A673 (cell line): ENCODE results near the gene FAM131B. TPM values are rescaled to one million over a fixed set of nuclear protein-coding genes. Genes with fewer than 3 reads are reported as not detected.

Experiments
- BruUV-seq: library from RNA; stranded (reverse); fragments of 400-500 nt; replicated peaks from 2 replicates; lab custom pipeline; 2021; lab: Mats Ljungman, UMichigan
- CTCF ChIA-PET: fragments of 300-600 bp; sonication (Branson Sonifier 250); formaldehyde crosslinking; loops from one replicate; lab custom pipeline; 2022; ENCODE audit warnings: antibody characterized with exemption; lab: Charles Lee
- POLR2A ChIA-PET: fragments of 300-600 bp; sonication (Branson Sonifier 250); formaldehyde crosslinking; loops from one replicate; lab custom pipeline; 2022; ENCODE audit warnings: antibody characterized with exemption; ENCODE audit not compliant: low non-redundant PET; lab: Charles Lee
- DNase-seq: peaks from one replicate; pipeline ENCODE4 v3.0.0-alpha.2; 2015; ENCODE audit warnings: low spot score
- H3K27ac ChIP-seq: fragments of 200-600 bp; sonication (generic); 2 replicates; pipeline ENCODE4 v1.5.1; 2016; ENCODE audit warnings: mixed run types, low read depth, mild to moderate bottlenecking, mixed read lengths, antibody characterized with exemption, low read length; ENCODE audit not compliant: poor library complexity, severe bottlenecking
- H3K27me3 ChIP-seq: fragments of 200-600 bp; sonication (generic); replicated peaks from 2 replicates; pipeline ENCODE4 v1.6.1; 2017; ENCODE audit warnings: mixed run types, low read depth, mild to moderate bottlenecking, mixed read lengths, antibody characterized with exemption, low read length; ENCODE audit not compliant: insufficient read depth, poor library complexity
- H3K36me3 ChIP-seq: fragments of 200-600 bp; sonication (generic); 2 replicates; pipeline ENCODE4 v1.6.1; 2016; ENCODE audit warnings: mixed run types, mild to moderate bottlenecking, mixed read lengths, antibody characterized with exemption, low read length; ENCODE audit not compliant: insufficient read depth, poor library complexity, severe bottlenecking
- H3K4me1 ChIP-seq: fragments of 200-600 bp; sonication (generic); 2 replicates; pipeline ENCODE4 v1.6.1; 2017; ENCODE audit warnings: mixed run types, mild to moderate bottlenecking, mixed read lengths, antibody characterized with exemption, low read length; ENCODE audit not compliant: insufficient read depth, poor library complexity, severe bottlenecking
- H3K4me3 ChIP-seq: fragments of 200-600 bp; sonication (generic); 2 replicates; pipeline ENCODE4 v1.5.1; 2016; ENCODE audit warnings: low read depth, mixed run types, mild to moderate bottlenecking, mixed read lengths, low read length; ENCODE audit not compliant: poor library complexity, severe bottlenecking
- H3K9me3 ChIP-seq: fragments of 200-600 bp; sonication (generic); 2 replicates; pipeline ENCODE4 v1.6.1; 2016; ENCODE audit warnings: mixed run types, low read depth, mild to moderate bottlenecking, mixed read lengths, antibody characterized with exemption, low read length; ENCODE audit not compliant: poor library complexity, severe bottlenecking
- EZH2 ChIP-seq: fragments of 200-600 bp; sonication (generic); IDR thresholded peaks from 2 replicates; pipeline ENCODE4 v1.6.1; 2017; ENCODE audit warnings: borderline replicate concordance, low read depth, mild to moderate bottlenecking, mixed read lengths, antibody characterized with exemption, low read length; ENCODE audit not compliant: poor library complexity, severe bottlenecking
- intact Hi-C: fragments of 100-400 bp; cut with micrococcal nuclease; formaldehyde crosslinking; loops from one replicate; pipeline ENCODE4 v1.10.0; 2022; ENCODE audit not compliant: unreplicated experiment
- total RNA-seq: library from RNA; stranded (reverse); gene quantifications from 2 replicates; pipeline ENCODE4 v1.2.3, GENCODE V29; 2021
- TF ChIP-seq, protein P1 (sequence below): fragments of 300-800, 200-600 bp; sonication (generic); conservative IDR thresholded peaks from 2 replicates; pipeline ENCODE4 v1.5.1; 2017; ENCODE audit warnings: low read depth, mild to moderate bottlenecking, antibody characterized with exemption, low read length, moderate library complexity, mixed read lengths

The FAM131B gene
- total RNA-seq, 1 experiment from 2014 or later = 1.9 TPM

DNA sequence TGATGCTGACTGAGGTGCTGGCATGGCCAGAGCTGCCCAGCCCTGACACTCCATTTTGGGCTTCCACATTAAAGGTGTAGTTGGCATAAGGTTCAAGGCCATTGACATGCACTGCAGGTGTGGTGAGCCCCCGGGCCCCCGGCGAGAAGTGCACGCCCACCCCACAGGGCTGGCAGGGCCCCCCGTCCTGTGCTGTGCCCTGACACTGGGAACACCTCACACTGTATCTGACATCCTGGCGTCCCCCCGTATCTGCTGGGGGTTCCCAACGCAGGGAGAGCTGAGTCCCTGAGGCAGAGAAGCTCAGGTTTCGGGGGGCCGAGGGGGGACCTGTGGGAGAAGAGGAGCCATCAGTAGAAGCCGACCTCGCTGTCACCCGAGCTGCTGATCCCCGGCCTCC, 36.1 kb upstream of the FAM131B start:
- Histone ChIP-seq H3K4me1 (no peaks in the 10 kb centered on the region), H3K36me3 (no peaks in the 10 kb centered on the region), H3K27me3 (no peaks in the 10 kb centered on the region), H3K9me3 (no peaks in the 10 kb centered on the region), H3K4me3 (no peak overlapping the region), H3K27ac (no peak overlapping the region)
- intact Hi-C loops = no loop called here
- POLR2A ChIA-PET = no interaction called here
- TF ChIP-seq EZH2 = no peak
- TF ChIP-seq, protein P1, sequence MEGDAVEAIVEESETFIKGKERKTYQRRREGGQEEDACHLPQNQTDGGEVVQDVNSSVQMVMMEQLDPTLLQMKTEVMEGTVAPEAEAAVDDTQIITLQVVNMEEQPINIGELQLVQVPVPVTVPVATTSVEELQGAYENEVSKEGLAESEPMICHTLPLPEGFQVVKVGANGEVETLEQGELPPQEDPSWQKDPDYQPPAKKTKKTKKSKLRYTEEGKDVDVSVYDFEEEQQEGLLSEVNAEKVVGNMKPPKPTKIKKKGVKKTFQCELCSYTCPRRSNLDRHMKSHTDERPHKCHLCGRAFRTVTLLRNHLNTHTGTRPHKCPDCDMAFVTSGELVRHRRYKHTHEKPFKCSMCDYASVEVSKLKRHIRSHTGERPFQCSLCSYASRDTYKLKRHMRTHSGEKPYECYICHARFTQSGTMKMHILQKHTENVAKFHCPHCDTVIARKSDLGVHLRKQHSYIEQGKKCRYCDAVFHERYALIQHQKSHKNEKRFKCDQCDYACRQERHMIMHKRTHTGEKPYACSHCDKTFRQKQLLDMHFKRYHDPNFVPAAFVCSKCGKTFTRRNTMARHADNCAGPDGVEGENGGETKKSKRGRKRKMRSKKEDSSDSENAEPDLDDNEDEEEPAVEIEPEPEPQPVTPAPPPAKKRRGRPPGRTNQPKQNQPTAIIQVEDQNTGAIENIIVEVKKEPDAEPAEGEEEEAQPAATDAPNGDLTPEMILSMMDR = no peak
- CTCF ChIA-PET = no interaction called here
- no peak for DNase-seq
- no TSS peak for BruUV-seq

DNA sequence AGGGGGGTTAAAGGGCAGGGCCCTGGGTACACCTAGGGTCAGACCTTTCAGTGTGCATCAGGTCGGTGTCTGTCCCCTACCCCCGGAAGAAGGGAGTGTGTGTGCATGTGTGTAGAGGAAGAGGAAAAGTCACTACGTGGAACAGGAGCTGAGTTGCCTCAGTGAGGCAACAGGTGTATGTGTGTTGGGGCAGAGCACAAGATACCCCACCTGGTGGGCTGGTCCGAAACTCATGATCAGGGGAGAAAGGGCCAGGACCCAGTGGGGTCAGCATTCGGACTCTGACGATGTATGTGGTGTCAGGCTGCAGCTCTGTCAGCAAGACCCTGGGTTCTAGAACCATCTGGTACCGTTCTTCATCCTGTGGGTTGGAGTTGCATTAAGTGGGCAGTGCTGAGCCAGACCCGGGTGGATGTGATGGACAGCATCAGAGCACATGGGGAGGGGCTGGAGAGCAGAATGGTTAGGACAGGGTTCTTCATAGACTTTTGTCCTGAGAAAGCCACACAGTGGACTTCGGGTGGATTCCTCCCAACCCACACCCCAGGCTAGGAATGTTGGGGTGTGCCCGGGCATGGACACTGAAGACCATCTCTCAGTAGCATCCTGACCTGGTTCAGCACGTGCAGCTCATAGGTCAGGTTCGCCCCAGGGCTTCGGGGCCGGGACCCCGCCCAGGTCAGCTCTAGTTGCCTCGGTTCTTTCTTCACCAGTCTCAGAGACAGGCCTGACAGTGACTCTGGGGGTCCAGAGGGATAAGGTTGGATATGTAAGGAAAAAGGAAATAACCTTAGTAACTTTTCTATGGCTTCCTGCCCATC, 35.4 kb upstream of the FAM131B start:
- no TSS peak for BruUV-seq
- no peaks in the 10 kb centered on the region for H3K27me3 ChIP-seq
- H3K9me3 ChIP-seq = no peaks in the 10 kb centered on the region
- H3K27ac ChIP-seq = no peak overlapping the region
- intact Hi-C loops = no loop called here
- H3K4me3 ChIP-seq = no peak overlapping the region
- DNase-seq = no peak
- ChIA-PET CTCF (no interaction called here), POLR2A (no interaction called here)
- TF ChIP-seq, protein P1 = no peak
- TF ChIP-seq EZH2 = no peak
- H3K36me3 ChIP-seq = no peaks in the 10 kb centered on the region
- H3K4me1 ChIP-seq = no peaks in the 10 kb centered on the region

DNA sequence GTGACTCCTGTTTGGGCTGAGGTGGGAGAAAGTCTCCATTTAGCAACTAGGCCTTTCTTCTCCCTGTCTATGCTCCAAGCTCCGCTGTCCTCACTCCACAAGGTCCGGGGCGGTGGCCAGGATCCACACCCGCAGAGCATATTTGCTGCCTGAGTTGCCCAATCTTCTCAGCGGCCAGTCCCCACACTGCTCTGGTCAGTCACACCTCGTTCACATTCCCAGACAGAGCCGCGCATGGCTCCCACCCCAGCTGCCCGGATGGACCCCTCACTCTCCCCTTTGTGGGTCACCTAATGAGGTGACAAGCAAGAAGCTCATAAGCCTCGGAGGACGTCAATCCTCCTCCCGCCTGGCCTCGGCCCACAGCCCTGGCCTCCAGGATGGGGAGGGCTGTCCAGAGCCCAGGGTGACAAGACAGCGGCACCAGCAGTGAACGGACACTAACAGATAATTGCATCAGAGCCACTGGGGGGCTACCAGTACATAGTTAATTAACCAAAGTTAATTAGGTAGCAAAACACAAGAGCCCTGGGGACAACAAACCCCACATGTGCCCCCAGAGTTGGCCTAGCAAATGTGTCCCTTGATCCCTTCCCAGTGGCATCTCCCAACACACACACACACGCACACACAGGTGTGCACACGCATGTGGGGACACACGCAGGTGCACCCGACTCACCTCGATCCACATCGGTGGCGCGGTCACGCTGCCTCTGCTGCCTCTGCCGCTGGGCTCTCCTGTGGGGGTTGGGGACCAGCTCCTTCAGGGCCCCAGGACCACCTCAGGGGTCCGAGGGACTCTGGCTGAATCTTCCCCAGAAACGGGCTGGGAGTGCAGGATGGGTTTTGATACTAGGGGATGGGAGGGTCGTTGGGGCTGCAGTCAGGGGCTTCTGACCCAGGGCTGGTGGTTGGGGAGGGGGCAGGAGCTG, 34.4 kb upstream of the FAM131B start:
- no peak overlapping the region for H3K27ac ChIP-seq
- no peaks in the 10 kb centered on the region for H3K27me3 ChIP-seq
- intact Hi-C loops = no loop called here
- TF ChIP-seq, protein P1 = no peak
- no peak for TF ChIP-seq EZH2
- no peaks in the 10 kb centered on the region for H3K9me3 ChIP-seq
- no peaks in the 10 kb centered on the region for H3K4me1 ChIP-seq
- no peaks in the 10 kb centered on the region for H3K36me3 ChIP-seq
- ChIA-PET POLR2A (no interaction called here), CTCF (interaction anchor here (0.7 kb wide), 1 partner anchor 157 kb away, joined by 12 read pairs; no protein-coding TSS in a partner anchor)
- no TSS peak for BruUV-seq
- H3K4me3 ChIP-seq = no peak overlapping the region
- no peak for DNase-seq
